GM19193 (cell line): ENCODE results near the gene CDKL4.

Experiments
- POLR2A ChIP-seq: IDR thresholded peaks from 4 replicates; pipeline ENCODE4 v1.6.1; 2011; ENCODE audit not compliant: insufficient read depth, insufficient read length; ENCODE audit errors: extremely low read depth

Gene CDKL4

DNA sequence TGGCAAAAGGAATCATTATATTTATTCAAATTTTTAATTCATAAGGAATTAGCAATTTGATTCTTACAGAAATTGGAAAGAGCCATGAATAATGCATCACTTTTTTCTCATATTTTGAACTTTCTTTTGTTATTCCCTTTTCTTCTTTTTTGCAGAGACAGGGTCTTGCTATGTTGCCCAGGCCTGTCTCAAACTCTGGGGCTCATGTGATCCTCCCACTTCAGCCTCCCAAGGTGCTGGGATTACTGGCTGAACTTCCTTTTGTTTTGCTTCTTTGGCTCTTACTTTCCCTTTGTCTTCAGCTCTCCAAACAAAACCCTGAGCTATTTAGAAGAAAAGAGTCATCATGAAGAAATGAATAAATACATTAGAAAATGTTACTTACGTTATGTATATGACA is 30.8 kb downstream of the CDKL4 start:
- TF ChIP-seq POLR2A, result no peak

- TF ChIP-seq POLR2A, result no peak
Measured at GRCh38 chr2:39210846-39211245, 32.9 kb downstream of the CDKL4 start.

DNA sequence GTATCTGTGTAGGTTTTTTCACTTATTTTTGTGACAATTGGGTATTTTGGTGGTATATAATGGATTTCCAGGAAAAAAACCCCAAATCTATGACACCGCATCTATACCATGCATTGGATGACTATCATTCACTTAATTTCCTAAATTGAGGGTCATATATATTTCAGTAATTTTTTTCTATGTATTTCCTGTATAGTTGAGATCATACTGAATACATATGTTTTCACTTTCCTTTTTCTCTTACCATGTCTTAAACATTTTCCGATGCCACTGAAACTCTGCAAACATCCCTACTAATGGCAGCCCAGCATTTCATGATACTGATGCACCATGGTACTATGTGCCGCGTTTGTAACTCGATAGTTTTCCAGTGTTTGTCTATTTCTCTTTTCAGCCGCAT is 40.4 kb downstream of the CDKL4 start:
- no peak for TF ChIP-seq POLR2A

GRCh38 chr2:39202639-39203369 is 41.0 kb downstream of the CDKL4 start:
- no peak for TF ChIP-seq POLR2A

- TF ChIP-seq POLR2A, result no peak
Measured at GRCh38 chr2:39194686-39195085, 49.1 kb downstream of the CDKL4 start.

DNA sequence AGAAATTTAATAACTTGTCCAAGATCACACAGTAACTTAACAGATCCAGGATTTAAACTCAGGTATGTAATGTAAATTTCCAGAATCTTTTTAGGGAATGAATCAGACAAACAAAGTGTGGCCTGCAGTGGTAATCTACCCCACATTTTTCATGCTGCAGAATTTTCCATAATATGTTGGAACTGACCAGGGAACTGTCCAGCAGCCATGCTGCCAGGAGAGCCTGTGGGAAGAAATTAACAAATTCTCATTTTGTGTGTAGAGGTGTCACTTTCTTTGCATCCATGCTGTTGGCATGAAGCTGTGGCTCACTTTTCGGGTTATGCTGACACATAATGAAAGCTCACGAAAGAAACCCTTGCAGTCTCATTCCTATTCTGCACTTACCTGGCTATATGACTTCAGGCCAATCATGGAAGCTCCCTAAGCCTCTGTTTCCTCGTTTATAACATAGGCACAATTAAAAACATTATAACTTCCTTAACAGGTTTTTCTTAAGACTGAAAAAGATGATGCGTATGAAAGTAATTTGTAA is 54.7 kb downstream of the CDKL4 start:
- TF ChIP-seq POLR2A, result no peak

DNA sequence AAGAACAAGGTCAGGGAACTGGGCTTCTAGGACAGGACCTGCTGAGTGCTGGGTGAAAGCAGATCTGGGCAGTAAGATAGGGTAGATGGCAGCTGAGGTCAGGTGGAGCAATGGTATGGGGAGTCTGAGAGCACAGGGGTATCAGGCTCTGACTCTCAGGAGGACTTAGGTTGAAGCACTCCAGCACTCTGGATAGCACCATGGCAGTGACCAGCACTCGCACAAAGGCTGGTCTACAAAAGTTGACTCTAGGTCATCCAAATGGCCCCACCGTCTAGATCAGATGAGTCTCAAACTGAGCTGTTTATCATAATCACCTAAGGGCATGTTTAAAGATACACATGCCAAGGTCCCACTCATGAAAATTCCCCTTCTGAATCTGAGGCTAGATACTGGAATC is 60.1 kb downstream of the CDKL4 start:
- no peak for TF ChIP-seq POLR2A

DNA sequence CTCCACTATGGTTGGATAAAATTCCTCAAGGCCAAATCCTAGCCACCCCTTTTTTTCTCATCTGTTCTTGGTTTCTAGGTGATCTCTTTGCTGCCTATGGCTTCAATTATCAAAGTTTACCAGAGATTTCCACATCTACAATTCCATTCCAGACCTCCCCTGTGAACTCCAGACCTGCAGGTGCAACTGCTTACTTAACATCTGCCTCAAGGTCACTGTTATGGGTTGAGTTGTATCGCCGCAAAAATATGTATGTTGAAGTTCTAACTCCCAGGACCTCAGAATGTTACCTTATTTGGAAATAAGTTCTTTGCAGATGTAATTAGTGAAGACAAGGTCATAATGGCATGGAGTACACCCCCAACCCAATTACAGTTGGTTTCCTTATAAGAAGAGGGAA is 62.5 kb downstream of the CDKL4 start:
- TF ChIP-seq POLR2A, result no peak

DNA sequence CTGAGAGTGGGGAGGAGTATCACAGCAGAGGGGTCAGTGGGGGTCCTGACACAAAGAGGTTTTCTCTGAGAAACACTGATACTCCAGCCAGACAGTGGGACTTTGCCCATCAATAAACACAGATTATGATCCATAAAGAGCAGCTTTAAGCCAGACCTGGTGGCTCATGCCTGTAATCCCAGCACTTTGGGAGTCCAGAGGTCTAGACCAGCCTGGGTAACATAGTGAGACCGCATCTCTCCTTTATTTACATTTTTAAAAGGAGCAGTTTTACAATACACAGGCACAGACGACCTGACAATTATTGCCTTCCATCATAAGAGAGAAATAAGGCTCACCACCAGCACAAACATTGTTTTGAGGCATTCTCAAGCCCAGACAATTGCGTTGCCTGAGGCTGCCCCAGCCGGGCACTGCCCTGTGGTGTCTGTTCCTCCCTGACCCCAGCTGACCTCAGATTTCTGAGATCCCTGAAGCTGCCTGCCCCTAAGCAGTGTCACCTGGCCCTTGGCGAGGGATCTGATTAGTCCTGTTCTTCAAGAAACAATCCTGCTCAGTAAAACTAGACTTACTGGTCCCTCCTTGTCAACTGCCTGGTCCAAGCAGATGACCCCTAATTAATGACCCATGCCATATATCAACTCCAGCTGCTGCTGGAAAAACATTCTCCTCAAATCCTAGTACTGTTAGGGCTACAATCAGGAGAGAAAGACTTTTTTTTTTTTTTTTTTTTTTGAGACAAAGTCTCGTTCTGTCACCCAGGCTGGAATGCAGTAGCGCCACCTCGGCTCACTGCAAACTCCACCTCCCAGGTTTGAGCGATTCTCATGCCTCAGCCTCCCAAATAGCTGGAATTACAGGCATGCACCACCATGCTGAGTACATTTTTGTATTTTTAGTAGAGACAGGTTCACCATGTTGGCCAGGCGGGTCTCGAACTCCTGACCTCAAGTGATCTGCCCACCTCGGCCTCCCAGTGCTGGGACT is 63.5 kb downstream of the CDKL4 start:
- no peak for TF ChIP-seq POLR2A

GRCh38 chr2:39178756-39179155 is 65.0 kb downstream of the CDKL4 start:
- no peak for TF ChIP-seq POLR2A

DNA sequence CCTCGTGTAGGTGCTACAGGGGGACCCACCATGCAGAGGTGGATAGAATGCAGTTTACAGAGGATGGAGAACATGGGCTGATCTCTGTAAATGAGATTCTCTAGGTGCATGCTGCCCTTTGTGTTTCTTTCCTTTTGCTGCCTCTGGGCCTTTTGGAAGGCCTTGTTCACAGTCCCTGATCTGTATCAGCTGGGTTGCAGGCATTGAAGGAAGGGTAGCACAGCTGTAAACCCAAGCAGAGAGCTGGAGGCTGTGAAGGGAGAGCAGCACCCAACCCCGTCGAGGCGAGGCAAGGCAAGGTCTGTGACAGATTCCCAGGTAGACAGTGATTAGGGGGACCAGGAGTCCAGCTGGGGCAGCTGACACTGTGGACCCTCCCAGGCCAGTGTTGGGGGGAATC is 66.8 kb downstream of the CDKL4 start:
- no peak for TF ChIP-seq POLR2A

- TF ChIP-seq POLR2A, result no peak
Measured at GRCh38 chr2:39175026-39175812, 68.6 kb downstream of the CDKL4 start.

DNA sequence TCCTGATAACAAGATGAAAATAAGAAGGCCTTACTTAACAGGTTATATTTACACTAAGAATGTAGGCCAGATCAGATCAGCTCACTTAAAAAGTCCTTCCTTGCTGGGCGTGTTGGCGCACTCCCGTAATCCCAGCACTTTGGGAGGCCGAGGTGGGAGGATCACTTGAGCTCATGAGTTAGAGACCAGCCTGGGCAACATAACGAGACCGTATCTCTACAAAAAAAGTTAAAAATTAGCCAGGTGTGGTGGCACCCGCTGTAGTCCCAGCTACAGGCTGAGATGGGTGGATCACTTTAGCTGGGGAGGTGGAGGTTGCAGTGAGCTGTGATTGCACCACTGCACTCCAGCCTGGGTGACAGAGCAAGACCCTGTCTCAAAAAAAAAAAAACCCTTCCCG is 69.7 kb downstream of the CDKL4 start:
- TF ChIP-seq POLR2A, result no peak

- TF ChIP-seq POLR2A, result no peak
Measured at GRCh38 chr2:39171621-39172020, 72.1 kb downstream of the CDKL4 start.

GRCh38 chr2:39164089-39164488 is 79.7 kb downstream of the CDKL4 start:
- no peak for TF ChIP-seq POLR2A
